Astrocyte (in vitro differentiated cells and primary cell): ENCODE measurements around the gene WFDC12. TPM values are rescaled to one million over a fixed set of nuclear protein-coding genes. Genes with fewer than 3 reads are reported as not detected.

ENCODE experiments used
- DNase-seq: peaks from one replicate; pipeline ENCODE4 v3.0.0-alpha.2; 2010; ENCODE audit warnings: low read depth
- FAIRE-seq: peaks from 2 replicates; lab custom pipeline; 2011; peaks lifted over from hg19 to GRCh38; lab: Jason Lieb, UNC
- H2AFZ ChIP-seq: 2 replicates; pipeline ENCODE4 v1.6.0; 2012; ENCODE audit warnings: low read depth, low read length, inconsistent platforms
- H3K27ac ChIP-seq: 2 replicates; pipeline ENCODE4 v1.5.1; 2011; ENCODE audit warnings: low read depth, low read length, inconsistent platforms
- H3K27me3 ChIP-seq: 2 replicates; pipeline ENCODE4 v1.6.0; 2011; ENCODE audit warnings: low read length, inconsistent platforms; ENCODE audit not compliant: insufficient read depth
- H3K36me3 ChIP-seq: 2 replicates; pipeline ENCODE4 v1.5.1; 2011; ENCODE audit warnings: low read length, inconsistent platforms; ENCODE audit not compliant: insufficient read depth
- H3K4me1 ChIP-seq: 2 replicates; pipeline ENCODE4 v1.5.1; 2011; ENCODE audit warnings: low read length, inconsistent platforms; ENCODE audit not compliant: insufficient read depth
- H3K4me2 ChIP-seq: 2 replicates; pipeline ENCODE4 v1.6.0; 2012; ENCODE audit warnings: low read length, inconsistent platforms
- H3K4me3 ChIP-seq: 2 replicates; pipeline ENCODE4 v1.5.1; 2011; ENCODE audit warnings: low read depth, mild to moderate bottlenecking, low read length, inconsistent platforms; ENCODE audit not compliant: insufficient read depth
- H3K79me2 ChIP-seq: 2 replicates; pipeline ENCODE4 v1.6.0; 2012; ENCODE audit warnings: mild to moderate bottlenecking, low read length, inconsistent platforms; ENCODE audit not compliant: insufficient read depth
- H3K9ac ChIP-seq: 2 replicates; pipeline ENCODE4 v1.6.0; 2012; ENCODE audit warnings: mild to moderate bottlenecking, low read length, inconsistent platforms
- H3K9me3 ChIP-seq: 2 replicates; pipeline ENCODE4 v1.5.1; 2012; ENCODE audit warnings: low read depth, mild to moderate bottlenecking, low read length, inconsistent platforms; ENCODE audit not compliant: insufficient read depth
- H4K20me1 ChIP-seq: 2 replicates; pipeline ENCODE4 v1.6.0; 2012; ENCODE audit warnings: low read length, inconsistent platforms; ENCODE audit not compliant: insufficient read depth
- H3K27ac Mint-ChIP-seq: one replicate; pipeline ENCODE4 v1.8.0; 2021; ENCODE audit warnings: mild to moderate bottlenecking, mixed read lengths; ENCODE audit not compliant: unreplicated experiment
- H3K27me3 Mint-ChIP-seq: one replicate; pipeline ENCODE4 v1.8.0; 2021; ENCODE audit warnings: low read depth, mixed read lengths; ENCODE audit not compliant: unreplicated experiment
- H3K36me3 Mint-ChIP-seq: one replicate; pipeline ENCODE4 v1.8.0; 2021; ENCODE audit warnings: low read depth, mixed read lengths; ENCODE audit not compliant: unreplicated experiment
- H3K4me1 Mint-ChIP-seq: one replicate; pipeline ENCODE4 v1.8.0; 2021; ENCODE audit warnings: low read depth, mixed read lengths; ENCODE audit not compliant: unreplicated experiment
- H3K4me3 Mint-ChIP-seq: one replicate; pipeline ENCODE4 v1.8.0; 2021; ENCODE audit warnings: mild to moderate bottlenecking, moderate library complexity, mixed read lengths; ENCODE audit not compliant: unreplicated experiment
- H3K9me3 Mint-ChIP-seq: one replicate; pipeline ENCODE4 v1.8.0; 2021; ENCODE audit warnings: mild to moderate bottlenecking, mixed read lengths; ENCODE audit not compliant: unreplicated experiment
- EZH2 ChIP-seq: IDR thresholded peaks from 2 replicates; pipeline ENCODE4 v1.6.1; 2012; ENCODE audit warnings: mild to moderate bottlenecking, low read length, inconsistent platforms; ENCODE audit not compliant: insufficient read depth
- total RNA-seq: library from RNA; stranded (reverse); gene quantifications from 2 replicates; pipeline ENCODE4 v1.2.1, GENCODE V29; 2021
- TF ChIP-seq, protein P1 (sequence below): IDR thresholded peaks from 2 replicates; pipeline ENCODE4 v1.5.1; 2011; ENCODE audit warnings: low read depth, mild to moderate bottlenecking, inconsistent platforms, low read length, moderate library complexity; ENCODE audit not compliant: insufficient read depth

WFDC12 gene
- total RNA-seq, 1 donor from 2014 or later = not detected

DNA sequence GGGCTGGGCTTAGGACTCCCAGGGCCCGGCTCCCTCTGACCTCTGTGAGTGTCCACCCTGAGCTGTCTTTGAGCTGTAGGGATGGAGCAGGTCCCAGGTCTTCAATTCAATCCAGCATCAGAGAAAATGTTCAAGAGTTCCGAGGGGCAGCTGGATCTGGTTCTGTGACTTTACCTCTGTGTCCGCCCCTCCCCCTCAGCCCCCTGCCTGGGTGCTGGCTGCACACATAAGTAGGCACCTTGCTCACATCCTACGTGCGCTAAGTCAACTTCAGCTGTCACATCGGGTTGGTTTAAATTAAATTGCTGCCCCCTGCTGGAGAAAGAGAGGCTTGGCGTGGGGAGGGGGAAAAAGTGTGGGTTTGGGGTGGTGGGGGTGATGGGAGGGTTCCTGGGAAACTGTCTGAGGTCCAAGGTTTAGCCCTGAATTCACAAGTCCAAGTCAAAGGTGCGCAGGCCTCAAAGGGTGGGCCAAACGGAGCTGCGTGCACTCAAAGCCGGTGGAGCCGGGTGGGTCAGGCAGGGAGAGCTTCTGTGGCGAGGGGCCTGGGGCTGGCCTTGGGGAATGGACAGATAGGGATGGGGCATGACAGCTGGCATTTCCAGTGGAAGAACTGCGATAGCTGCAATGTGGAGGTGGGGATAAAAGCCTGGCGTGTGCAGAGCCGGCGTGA lies 12.3 kb downstream of the WFDC12 start:
- Histone ChIP-seq H2AFZ (no peak overlapping the region), H3K9ac (no peak overlapping the region), H3K9me3 (no peaks in the 10 kb centered on the region), H3K4me1 (no peaks in the 10 kb centered on the region), H3K36me3 (no peaks in the 10 kb centered on the region), H3K79me2 (no peaks in the 10 kb centered on the region), H3K27ac (no peak overlapping the region), H4K20me1 (no peaks in the 10 kb centered on the region), H3K27me3 (peaks cover 15% of the 10 kb centered on the region), H3K4me3 (no peak overlapping the region), H3K4me2 (no peak overlapping the region)
- DNase-seq (no peak), FAIRE-seq (no peak)
- TF ChIP-seq, protein P1, sequence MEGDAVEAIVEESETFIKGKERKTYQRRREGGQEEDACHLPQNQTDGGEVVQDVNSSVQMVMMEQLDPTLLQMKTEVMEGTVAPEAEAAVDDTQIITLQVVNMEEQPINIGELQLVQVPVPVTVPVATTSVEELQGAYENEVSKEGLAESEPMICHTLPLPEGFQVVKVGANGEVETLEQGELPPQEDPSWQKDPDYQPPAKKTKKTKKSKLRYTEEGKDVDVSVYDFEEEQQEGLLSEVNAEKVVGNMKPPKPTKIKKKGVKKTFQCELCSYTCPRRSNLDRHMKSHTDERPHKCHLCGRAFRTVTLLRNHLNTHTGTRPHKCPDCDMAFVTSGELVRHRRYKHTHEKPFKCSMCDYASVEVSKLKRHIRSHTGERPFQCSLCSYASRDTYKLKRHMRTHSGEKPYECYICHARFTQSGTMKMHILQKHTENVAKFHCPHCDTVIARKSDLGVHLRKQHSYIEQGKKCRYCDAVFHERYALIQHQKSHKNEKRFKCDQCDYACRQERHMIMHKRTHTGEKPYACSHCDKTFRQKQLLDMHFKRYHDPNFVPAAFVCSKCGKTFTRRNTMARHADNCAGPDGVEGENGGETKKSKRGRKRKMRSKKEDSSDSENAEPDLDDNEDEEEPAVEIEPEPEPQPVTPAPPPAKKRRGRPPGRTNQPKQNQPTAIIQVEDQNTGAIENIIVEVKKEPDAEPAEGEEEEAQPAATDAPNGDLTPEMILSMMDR = peak; percentile 25
- no peak for TF ChIP-seq EZH2
- Mint-ChIP-seq H3K36me3 (no peaks in the 10 kb centered on the region), H3K27ac (no peak overlapping the region), H3K9me3 (no peaks in the 10 kb centered on the region), H3K4me3 (no peak overlapping the region), H3K27me3 (peaks cover 21% of the 10 kb centered on the region), H3K4me1 (no peaks in the 10 kb centered on the region)

DNA sequence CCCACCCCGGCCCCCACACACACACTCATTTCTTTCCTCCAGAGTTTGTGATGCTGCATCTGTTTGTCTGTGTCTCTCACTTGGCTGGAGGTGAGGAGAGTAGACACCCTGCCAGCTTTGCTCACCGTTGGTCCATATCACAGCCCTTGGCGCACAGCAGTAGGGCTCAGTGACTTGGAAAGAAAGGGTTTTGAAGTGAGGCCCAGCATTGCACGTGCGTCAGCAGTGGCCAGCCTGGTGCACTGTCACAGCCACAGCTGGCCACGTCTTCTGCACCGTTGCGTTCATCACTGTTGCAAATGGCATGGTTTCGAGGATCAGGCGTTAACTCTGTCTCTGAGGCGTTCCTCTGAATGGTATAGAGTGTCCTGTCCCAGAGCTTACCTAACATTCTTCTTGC lies 13.0 kb downstream of the WFDC12 start:
- no peak overlapping the region for H3K4me3 Mint-ChIP-seq
- Histone ChIP-seq H3K27ac (no peak overlapping the region), H3K36me3 (no peaks in the 10 kb centered on the region), H3K9ac (no peak overlapping the region), H4K20me1 (no peaks in the 10 kb centered on the region), H3K27me3 (peaks cover 15% of the 10 kb centered on the region), H3K4me2 (no peak overlapping the region), H3K4me1 (no peaks in the 10 kb centered on the region), H3K4me3 (no peak overlapping the region), H2AFZ (no peak overlapping the region), H3K9me3 (no peaks in the 10 kb centered on the region), H3K79me2 (no peaks in the 10 kb centered on the region)
- H3K4me1 Mint-ChIP-seq = no peaks in the 10 kb centered on the region
- DNase-seq (no peak), FAIRE-seq (no peak)
- TF ChIP-seq, protein P1 = no peak
- no peak for TF ChIP-seq EZH2
- H3K27ac Mint-ChIP-seq = no peak overlapping the region
- H3K27me3 Mint-ChIP-seq = peaks cover 21% of the 10 kb centered on the region
- no peaks in the 10 kb centered on the region for H3K36me3 Mint-ChIP-seq
- no peaks in the 10 kb centered on the region for H3K9me3 Mint-ChIP-seq

DNA sequence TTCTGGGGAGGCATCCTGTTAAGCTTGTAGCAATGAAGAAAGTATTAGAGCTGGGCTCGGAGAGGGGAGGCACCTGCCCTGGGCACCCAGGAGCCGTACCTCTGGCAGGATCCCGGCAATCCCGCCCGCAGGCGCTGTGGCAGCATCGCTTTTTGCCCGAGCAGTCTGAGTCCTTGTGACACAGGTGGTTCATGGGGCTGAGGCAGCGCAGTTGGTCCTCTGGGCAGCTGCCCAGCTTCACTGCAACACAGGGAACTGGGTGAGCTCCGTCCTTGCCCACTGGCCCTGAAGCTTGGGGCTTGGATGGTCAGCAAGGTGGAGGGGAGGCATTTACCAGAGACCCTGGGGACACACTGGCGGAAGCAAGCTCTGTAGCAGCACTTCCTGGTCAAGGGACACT lies 14.0 kb downstream of the WFDC12 start:
- Histone ChIP-seq H2AFZ (no peak overlapping the region), H3K27ac (no peak overlapping the region), H4K20me1 (no peaks in the 10 kb centered on the region), H3K27me3 (peaks cover 14% of the 10 kb centered on the region), H3K36me3 (no peaks in the 10 kb centered on the region), H3K4me1 (no peaks in the 10 kb centered on the region), H3K79me2 (no peaks in the 10 kb centered on the region), H3K9me3 (no peaks in the 10 kb centered on the region), H3K4me3 (no peak overlapping the region), H3K4me2 (no peak overlapping the region), H3K9ac (no peak overlapping the region)
- Mint-ChIP-seq H3K36me3 (no peaks in the 10 kb centered on the region), H3K9me3 (no peaks in the 10 kb centered on the region), H3K27me3 (peaks cover 16% of the 10 kb centered on the region), H3K4me3 (no peak overlapping the region), H3K4me1 (no peaks in the 10 kb centered on the region), H3K27ac (no peak overlapping the region)
- no peak for FAIRE-seq
- no peak for DNase-seq
- TF ChIP-seq, protein P1 = no peak
- no peak for TF ChIP-seq EZH2
